Ovary (tissue), 9 donors: ENCODE measurements around the gene ST6GAL1. TPM values are rescaled to one million over a fixed set of nuclear protein-coding genes. Genes with fewer than 3 reads are reported as not detected.
"Not testable (repeated sequence)": the region's sequence is repeated elsewhere in the genome, so short reads cannot be mapped to it uniquely, and the experiment has no call there.

Experiments used
- DNase-seq, 5 donors: peaks; one replicate each; pipeline ENCODE4 v3.0.0-alpha.2; 2019 to 2020
- H3K27ac ChIP-seq, 2 donors: fragments of 200-600 bp; one replicate each; pipeline versions ENCODE4 v1.5.1 to v1.8.0; 2019 to 2022
- H3K27me3 ChIP-seq: fragments of 200-600 bp; one replicate; pipeline ENCODE4 v1.8.0; 2022
- H3K36me3 ChIP-seq: fragments of 200-600 bp; sonication (generic); one replicate; pipeline ENCODE4 v1.5.1; 2019
- H3K4me1 ChIP-seq: one replicate; pipeline ENCODE4 v1.8.1; 2013; ENCODE audit warnings: mild to moderate bottlenecking, moderate library complexity; ENCODE audit not compliant: insufficient read depth
- H3K4me3 ChIP-seq: fragments of 200-600 bp; sonication (generic); one replicate; pipeline ENCODE4 v1.5.1; 2017
- H3K9me3 ChIP-seq, 2 donors: fragments of 200-600 bp in 1 of 2; sonication (generic) in 1 of 2; one replicate each; pipeline versions ENCODE4 v1.5.1 to v1.8.1; 2013 to 2019; ENCODE audit warnings: mild to moderate bottlenecking in 1 of 2, moderate library complexity in 1 of 2
- CTCF ChIP-seq, 3 donors: fragments of 450-650 bp in 2 of 3; fragments of 200-600 bp in 1 of 3; IDR thresholded peaks; one replicate each; pipeline versions ENCODE4 v1.5.1 to v1.8.0; 2016 to 2022; ENCODE audit warnings: antibody characterized with exemption in 3 of 3, mild to moderate bottlenecking in 1 of 3
- EP300 ChIP-seq: sonication (generic); formaldehyde crosslinking; IDR thresholded peaks from one replicate; pipeline ENCODE4 v1.6.1; 2017; ENCODE audit warnings: antibody characterized with exemption
- POLR2A ChIP-seq: fragments of 450-650 bp; IDR thresholded peaks from one replicate; pipeline ENCODE4 v1.6.1; 2017; ENCODE audit warnings: antibody characterized with exemption, mild to moderate bottlenecking, moderate library complexity
- WGBS, 3 donors: extraction: QIAGEN DNeasy Blood & Tissue Kit in 1 of 3; methylation state at CpG; one replicate each; pipeline versions ENCODE4 v1.1.5 to v1.1.7; 2013 to 2017; 5-methylcytosine and 5-hydroxymethylcytosine counted together
- intact Hi-C, 4 donors: fragments of 100-400 bp; cut with DNase I; formaldehyde crosslinking; loops; one replicate each; pipeline versions ENCODE4 v1.11.0 to v1.15.1; 2022 to 2023
- polyA plus RNA-seq, 2 donors: library from polyadenylated mRNA; stranded (reverse); fragments of 200-250 nt in 1 of 2; fragments of 350-450 nt in 1 of 2; fragmentation: Illumina TruSeq in 1 of 2; extraction: RNeasy Lipid Tissue Mini Kit (QIAGEN cat#74804) in 1 of 2; gene quantifications; one replicate each; pipeline ENCODE4 v1.2.3, GENCODE V29; 2013 to 2014
- total RNA-seq, 7 donors: library from RNA; depleted of rRNA in 2 of 7; stranded (reverse); fragments of >200 nt in 2 of 7; fragmentation: NEBNext Ultra II Directional in 3 of 7; extraction: Animal tissue kit (Norgen Biotek cat#: 25700) in 3 of 7; gene quantifications; one replicate each; pipeline versions ENCODE4 v1.1.0 to v1.2.4, GENCODE V29; 2016 to 2023
- donor health status: DM: no; HTN: no; CAD: no; lungs with moderate emphysema.
- donor health status: DM: no; HTN: no; CAD: no.
- donor health status: Bipolar disorder and iron deficiency.
- donor health status: DM: yes; HTN: yes; CAD: no.
- donor health status: DM: no; HTN: no; CAD: no.
- donor health status: DM: yes; HTN: yes; CAD: no.

Gene ST6GAL1
- total and polyA plus RNA-seq, 9 donors, result 10.6 to 55.2 (median 28.1) TPM

DNA sequence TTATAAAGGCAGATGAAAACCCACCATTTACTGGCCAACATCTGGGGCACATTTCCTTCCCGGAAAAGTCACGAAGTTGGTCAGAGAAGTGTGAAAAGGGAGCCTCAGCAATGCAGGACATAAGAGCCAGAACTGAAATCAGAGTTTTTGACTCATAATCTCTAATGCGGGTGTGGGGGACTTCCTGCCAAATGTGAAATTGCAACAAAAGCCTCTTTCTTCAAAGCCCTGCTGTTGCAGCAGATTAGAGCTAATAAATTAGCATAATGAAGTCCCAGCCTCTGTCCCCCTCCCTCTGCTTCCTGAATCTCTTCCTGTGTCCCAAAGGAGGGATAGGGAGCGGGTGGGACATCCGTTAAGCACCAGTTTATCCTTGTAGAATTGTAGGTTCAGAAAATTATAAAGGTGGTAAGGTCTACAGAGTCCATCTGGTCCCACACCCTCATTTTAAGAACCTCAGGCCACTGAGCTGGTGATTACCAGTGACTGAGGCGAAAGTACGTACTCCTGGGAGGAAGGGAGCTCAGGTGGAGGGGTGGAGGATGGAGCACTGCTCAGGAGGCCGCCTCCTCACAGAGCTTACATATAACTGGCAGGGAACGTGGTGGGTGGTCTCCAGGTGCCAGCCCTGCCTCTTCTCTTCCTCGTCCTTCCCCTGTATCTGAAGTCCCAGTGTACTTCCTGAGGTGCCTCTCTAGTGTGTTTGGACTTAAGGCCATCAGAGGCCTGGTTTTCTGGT lies 35.0 kb downstream of the ST6GAL1 start:
- H3K4me1 ChIP-seq, result no peaks in the 10 kb centered on the region
- intact Hi-C loops, result no loop called here
- no peak overlapping the region for H3K27ac ChIP-seq
- H3K36me3 ChIP-seq, result no peaks in the 10 kb centered on the region
- no peak for DNase-seq
- WGBS, 3 donors, result 57 to 65% (median 59%) methylated on average over 10 of the region's 10 CpGs
- H3K27me3 ChIP-seq, result no peaks in the 10 kb centered on the region
- H3K4me3 ChIP-seq, result no peak overlapping the region
- H3K9me3 ChIP-seq, result no peaks in the 10 kb centered on the region
- TF ChIP-seq CTCF (IDR thresholded peaks at IDR 0.05) (no peak), POLR2A (no peak), EP300 (no peak)

GRCh38 chr3:186966406-186966805 lies 36.1 kb downstream of the ST6GAL1 start:
- DNase-seq, result no peak
- 54 to 61% (median 60%) methylated on average over 6 of the region's 6 CpGs for WGBS, 3 donors
- H3K4me3 ChIP-seq, result no peak overlapping the region
- H3K36me3 ChIP-seq, result no peaks in the 10 kb centered on the region
- H3K27me3 ChIP-seq, result no peaks in the 10 kb centered on the region
- intact Hi-C loops, result no loop called here
- no peak overlapping the region for H3K27ac ChIP-seq
- H3K4me1 ChIP-seq, result no peaks in the 10 kb centered on the region
- H3K9me3 ChIP-seq, result no peaks in the 10 kb centered on the region
- TF ChIP-seq EP300 (no peak), POLR2A (no peak), CTCF (IDR thresholded peaks at IDR 0.05) (no peak)

GRCh38 chr3:186967236-186967635 lies 36.9 kb downstream of the ST6GAL1 start:
- H3K27ac ChIP-seq, intact Hi-C loops, H3K36me3 ChIP-seq, H3K4me1 ChIP-seq, H3K27me3 ChIP-seq, H3K4me3 ChIP-seq, H3K9me3 ChIP-seq, DNase-seq: not testable (repeated sequence)
- WGBS, 3 donors, result 90 to 95% (median 93%) methylated on average over 11 of the region's 11 CpGs

GRCh38 chr3:186967686-186968085 lies 37.4 kb downstream of the ST6GAL1 start:
- TF ChIP-seq CTCF (IDR thresholded peaks at IDR 0.05), result no peak
- no peak for TF ChIP-seq POLR2A
- no peak for TF ChIP-seq EP300
- H3K4me3 ChIP-seq, result no peak overlapping the region
- WGBS, 3 donors, result 35 to 44% (median 41%) methylated on average over 7 of the region's 7 CpGs
- H3K9me3 ChIP-seq, result no peaks in the 10 kb centered on the region
- no peaks in the 10 kb centered on the region for H3K4me1 ChIP-seq
- no peak overlapping the region for H3K27ac ChIP-seq
- intact Hi-C loops, result no loop called here
- no peak for DNase-seq
- no peaks in the 10 kb centered on the region for H3K36me3 ChIP-seq
- H3K27me3 ChIP-seq, result no peaks in the 10 kb centered on the region

DNA sequence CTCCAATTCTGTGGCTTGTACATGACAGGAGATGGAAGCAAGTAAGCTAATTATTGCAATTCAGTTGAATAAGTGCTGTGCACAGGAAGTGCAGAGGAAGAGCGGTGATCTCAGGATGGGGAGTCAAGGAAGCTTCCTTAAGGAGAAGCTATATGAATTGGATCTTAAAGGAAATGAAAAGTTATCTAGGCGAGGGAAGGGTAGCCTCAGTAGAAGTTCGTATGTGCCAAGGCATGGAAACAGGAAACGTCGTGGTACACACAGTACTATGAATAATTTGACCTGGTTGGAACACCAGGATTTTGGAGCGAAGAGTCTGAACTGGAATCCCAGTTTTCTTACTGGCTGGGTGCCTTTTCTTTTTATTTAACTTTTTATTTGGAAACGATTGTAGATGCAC lies 39.3 kb downstream of the ST6GAL1 start:
- no peak overlapping the region for H3K4me3 ChIP-seq
- DNase-seq, result no peak
- no peaks in the 10 kb centered on the region for H3K4me1 ChIP-seq
- intact Hi-C loops, result no loop called here
- no peaks in the 10 kb centered on the region for H3K9me3 ChIP-seq
- no peak overlapping the region for H3K27ac ChIP-seq
- no peak for TF ChIP-seq EP300
- TF ChIP-seq POLR2A, result no peak
- TF ChIP-seq CTCF (IDR thresholded peaks at IDR 0.05), result no peak
- H3K27me3 ChIP-seq, result no peaks in the 10 kb centered on the region
- 46 to 58% (median 48%) methylated on average over 7 of the region's 7 CpGs for WGBS, 3 donors
- H3K36me3 ChIP-seq, result no peaks in the 10 kb centered on the region

- H3K27me3 ChIP-seq, DNase-seq, intact Hi-C loops, H3K4me1 ChIP-seq, H3K9me3 ChIP-seq, H3K36me3 ChIP-seq, H3K4me3 ChIP-seq, H3K27ac ChIP-seq: not testable (repeated sequence)
- 92 to 93% (median 93%) methylated on average over 10 of the region's 10 CpGs for WGBS, 3 donors
These were observed 40.8 kb downstream of the ST6GAL1 start for GRCh38 chr3:186971106-186971505.
